Neural progenitor cell (in vitro differentiated cells): ENCODE measurements around the gene CLDN4. TPM values are rescaled to one million over a fixed set of nuclear protein-coding genes. Genes with fewer than 3 reads are reported as not detected.

Experiments
- DNase-seq: peaks from one replicate; pipeline ENCODE4 v3.0.0-alpha.2; 2016; ENCODE audit warnings: low spot score
- H2AFZ ChIP-seq: fragments of 200-600 bp; sonication (generic); replicated peaks from 2 replicates; pipeline ENCODE4 v1.6.1; 2016; ENCODE audit warnings: antibody characterized with exemption
- H3F3A ChIP-seq: fragments of 200-600 bp; sonication (generic); 2 replicates; pipeline ENCODE4 v1.6.1; 2016; ENCODE audit warnings: antibody characterized with exemption, low read depth
- H3K27ac ChIP-seq: fragments of 200-600 bp; sonication (generic); 2 replicates; pipeline ENCODE4 v1.5.1; 2016; ENCODE audit warnings: mild to moderate bottlenecking
- H3K27me3 ChIP-seq: fragments of 200-600 bp; sonication (generic); 2 replicates; pipeline ENCODE4 v1.6.1; 2016; ENCODE audit warnings: mild to moderate bottlenecking, moderate library complexity
- H3K36me3 ChIP-seq: fragments of 200-600 bp; sonication (generic); 2 replicates; pipeline ENCODE4 v1.5.1; 2016
- H3K4me1 ChIP-seq: fragments of 200-600 bp; sonication (generic); 2 replicates; pipeline ENCODE4 v1.6.1; 2016; ENCODE audit warnings: mixed run types
- H3K4me2 ChIP-seq: fragments of 200-600 bp; sonication (generic); 2 replicates; pipeline ENCODE4 v1.6.1; 2016
- H3K4me3 ChIP-seq: fragments of 200-600 bp; sonication (generic); 2 replicates; pipeline ENCODE4 v1.5.1; 2016
- H3K79me2 ChIP-seq: fragments of 200-600 bp; sonication (generic); 2 replicates; pipeline ENCODE4 v1.6.1; 2016; ENCODE audit warnings: low read depth
- H3K9ac ChIP-seq: fragments of 200-600 bp; sonication (generic); 2 replicates; pipeline ENCODE4 v1.6.1; 2016
- H3K9me3 ChIP-seq: fragments of 200-600 bp; sonication (generic); 2 replicates; pipeline ENCODE4 v1.5.1; 2016; ENCODE audit warnings: low read depth
- H4K20me1 ChIP-seq: fragments of 200-600 bp; sonication (generic); 2 replicates; pipeline ENCODE4 v1.6.1; 2016; ENCODE audit warnings: low read depth
- H3K27ac Mint-ChIP-seq: 3 replicates; pipeline ENCODE4 v1.8.0; 2021; ENCODE audit warnings: mixed read lengths
- H3K27me3 Mint-ChIP-seq: 2 replicates; pipeline ENCODE4 v1.8.0; 2022; ENCODE audit warnings: low read depth, mild to moderate bottlenecking, inconsistent platforms, moderate library complexity, mixed read lengths; ENCODE audit not compliant: insufficient read depth
- H3K36me3 Mint-ChIP-seq: 3 replicates; pipeline ENCODE4 v1.8.0; 2021; ENCODE audit warnings: mixed read lengths
- H3K4me1 Mint-ChIP-seq: 3 replicates; pipeline ENCODE4 v1.8.0; 2021; ENCODE audit warnings: mixed read lengths
- H3K4me3 Mint-ChIP-seq: 3 replicates; pipeline ENCODE4 v1.8.0; 2021; ENCODE audit warnings: mild to moderate bottlenecking, moderate library complexity, mixed read lengths
- H3K9me3 Mint-ChIP-seq: 3 replicates; pipeline ENCODE4 v1.8.0; 2020; ENCODE audit warnings: mixed read lengths
- EZH2 ChIP-seq: fragments of 200-600 bp; sonication (generic); IDR thresholded peaks from 2 replicates; pipeline ENCODE4 v1.6.1; 2017; ENCODE audit warnings: antibody characterized with exemption, mild to moderate bottlenecking, moderate library complexity
- EZH2phosphoT487 ChIP-seq: fragments of 200-600 bp; sonication (generic); IDR thresholded peaks from 2 replicates; pipeline ENCODE4 v1.6.1; 2017; ENCODE audit warnings: antibody characterized with exemption
- total RNA-seq: library from RNA; depleted of rRNA; stranded (reverse); fragments of >200 nt; gene quantifications from 2 replicates; pipeline ENCODE4 v1.2.3, GENCODE V29; 2015; ENCODE audit warnings: low replicate concordance
- TF ChIP-seq, protein P1 (sequence below): fragments of 200-600 bp; sonication (generic); IDR thresholded peaks from 2 replicates; pipeline ENCODE4 v1.5.1; 2017; ENCODE audit warnings: antibody characterized with exemption, mild to moderate bottlenecking

The CLDN4 gene
- total RNA-seq, 1 donor from 2014 or later, result not detected

DNA sequence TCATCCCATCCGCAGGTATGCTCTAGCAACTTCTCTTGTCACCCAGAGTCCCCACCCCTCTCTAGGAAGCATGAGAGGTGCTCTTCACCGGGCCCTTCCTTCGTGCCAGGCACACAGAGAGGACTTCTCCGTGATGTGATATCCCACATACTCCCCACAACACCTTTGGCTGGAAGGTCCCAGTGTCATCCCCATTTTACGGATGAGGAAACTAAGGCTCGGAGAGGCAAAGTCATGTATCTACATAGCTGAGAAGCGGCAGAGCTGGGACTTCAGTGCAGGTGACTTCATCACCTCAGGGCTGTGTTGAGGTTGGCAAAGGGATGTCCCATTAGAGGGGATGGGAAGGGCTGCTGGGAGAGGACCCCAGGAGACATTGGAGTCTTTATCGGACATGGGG lies 45.6 kb downstream of the CLDN4 start:
- Histone ChIP-seq H3K4me2 (no peak overlapping the region), H3K27ac (no peak overlapping the region), H3K4me1 (no peaks in the 10 kb centered on the region), H3K27me3 (no peaks in the 10 kb centered on the region), H3K9ac (no peak overlapping the region), H3F3A (no peaks in the 10 kb centered on the region), H3K36me3 (no peaks in the 10 kb centered on the region), H4K20me1 (no peaks in the 10 kb centered on the region), H2AFZ (no peak overlapping the region), H3K9me3 (no peaks in the 10 kb centered on the region), H3K4me3 (no peak overlapping the region), H3K79me2 (no peaks in the 10 kb centered on the region)
- H3K4me1 Mint-ChIP-seq, result peaks cover 8% of the 10 kb centered on the region
- H3K9me3 Mint-ChIP-seq, result no peaks in the 10 kb centered on the region
- H3K36me3 Mint-ChIP-seq, result no peaks in the 10 kb centered on the region
- H3K4me3 Mint-ChIP-seq, result no peak overlapping the region
- H3K27me3 Mint-ChIP-seq, result peaks cover 7% of the 10 kb centered on the region
- DNase-seq, result no peak
- TF ChIP-seq EZH2phosphoT487 (no peak), EZH2 (no peak)
- TF ChIP-seq, protein P1, sequence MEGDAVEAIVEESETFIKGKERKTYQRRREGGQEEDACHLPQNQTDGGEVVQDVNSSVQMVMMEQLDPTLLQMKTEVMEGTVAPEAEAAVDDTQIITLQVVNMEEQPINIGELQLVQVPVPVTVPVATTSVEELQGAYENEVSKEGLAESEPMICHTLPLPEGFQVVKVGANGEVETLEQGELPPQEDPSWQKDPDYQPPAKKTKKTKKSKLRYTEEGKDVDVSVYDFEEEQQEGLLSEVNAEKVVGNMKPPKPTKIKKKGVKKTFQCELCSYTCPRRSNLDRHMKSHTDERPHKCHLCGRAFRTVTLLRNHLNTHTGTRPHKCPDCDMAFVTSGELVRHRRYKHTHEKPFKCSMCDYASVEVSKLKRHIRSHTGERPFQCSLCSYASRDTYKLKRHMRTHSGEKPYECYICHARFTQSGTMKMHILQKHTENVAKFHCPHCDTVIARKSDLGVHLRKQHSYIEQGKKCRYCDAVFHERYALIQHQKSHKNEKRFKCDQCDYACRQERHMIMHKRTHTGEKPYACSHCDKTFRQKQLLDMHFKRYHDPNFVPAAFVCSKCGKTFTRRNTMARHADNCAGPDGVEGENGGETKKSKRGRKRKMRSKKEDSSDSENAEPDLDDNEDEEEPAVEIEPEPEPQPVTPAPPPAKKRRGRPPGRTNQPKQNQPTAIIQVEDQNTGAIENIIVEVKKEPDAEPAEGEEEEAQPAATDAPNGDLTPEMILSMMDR, result no peak
- H3K27ac Mint-ChIP-seq, result peak overlapping the region; percentile 16

DNA sequence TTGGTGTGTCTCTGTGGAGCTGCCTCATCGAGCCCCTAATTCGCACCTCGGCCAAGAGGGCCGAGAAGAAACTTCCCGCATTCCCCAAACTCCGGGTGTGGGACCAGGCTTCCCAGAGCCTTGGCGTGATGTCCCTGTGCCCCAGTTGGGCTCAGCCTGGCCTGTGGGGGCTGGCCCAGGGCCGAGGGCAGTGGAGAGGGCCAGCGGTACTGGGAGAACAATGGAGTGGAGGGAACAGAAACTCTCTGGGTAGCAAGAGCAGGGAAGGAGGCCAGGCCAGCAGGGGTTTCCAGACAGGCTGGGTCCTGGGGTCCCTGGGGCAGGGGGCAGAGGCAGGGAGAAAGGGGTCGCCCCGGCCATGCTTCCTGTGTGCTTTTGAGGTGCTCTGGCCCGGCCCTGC lies 46.2 kb downstream of the CLDN4 start:
- H3K27ac Mint-ChIP-seq, result no peak overlapping the region
- no peaks in the 10 kb centered on the region for H3K36me3 Mint-ChIP-seq
- H3F3A ChIP-seq, result no peaks in the 10 kb centered on the region
- H3K9me3 ChIP-seq, result no peaks in the 10 kb centered on the region
- peaks cover 7% of the 10 kb centered on the region for H3K27me3 Mint-ChIP-seq
- H3K4me1 ChIP-seq, result no peaks in the 10 kb centered on the region
- H3K9me3 Mint-ChIP-seq, result no peaks in the 10 kb centered on the region
- no peaks in the 10 kb centered on the region for H3K27me3 ChIP-seq
- no peaks in the 10 kb centered on the region for H3K36me3 ChIP-seq
- no peaks in the 10 kb centered on the region for H3K79me2 ChIP-seq
- H3K9ac ChIP-seq, result no peak overlapping the region
- DNase-seq, result no peak
- no peak overlapping the region for H3K27ac ChIP-seq
- no peaks in the 10 kb centered on the region for H4K20me1 ChIP-seq
- H3K4me2 ChIP-seq, result no peak overlapping the region
- H3K4me3 Mint-ChIP-seq, result no peak overlapping the region
- H2AFZ ChIP-seq, result no peak overlapping the region
- no peak overlapping the region for H3K4me3 ChIP-seq
- H3K4me1 Mint-ChIP-seq, result peaks cover 8% of the 10 kb centered on the region
- TF ChIP-seq EZH2phosphoT487 (no peak), EZH2 (no peak)
- TF ChIP-seq, protein P1, result no peak

DNA sequence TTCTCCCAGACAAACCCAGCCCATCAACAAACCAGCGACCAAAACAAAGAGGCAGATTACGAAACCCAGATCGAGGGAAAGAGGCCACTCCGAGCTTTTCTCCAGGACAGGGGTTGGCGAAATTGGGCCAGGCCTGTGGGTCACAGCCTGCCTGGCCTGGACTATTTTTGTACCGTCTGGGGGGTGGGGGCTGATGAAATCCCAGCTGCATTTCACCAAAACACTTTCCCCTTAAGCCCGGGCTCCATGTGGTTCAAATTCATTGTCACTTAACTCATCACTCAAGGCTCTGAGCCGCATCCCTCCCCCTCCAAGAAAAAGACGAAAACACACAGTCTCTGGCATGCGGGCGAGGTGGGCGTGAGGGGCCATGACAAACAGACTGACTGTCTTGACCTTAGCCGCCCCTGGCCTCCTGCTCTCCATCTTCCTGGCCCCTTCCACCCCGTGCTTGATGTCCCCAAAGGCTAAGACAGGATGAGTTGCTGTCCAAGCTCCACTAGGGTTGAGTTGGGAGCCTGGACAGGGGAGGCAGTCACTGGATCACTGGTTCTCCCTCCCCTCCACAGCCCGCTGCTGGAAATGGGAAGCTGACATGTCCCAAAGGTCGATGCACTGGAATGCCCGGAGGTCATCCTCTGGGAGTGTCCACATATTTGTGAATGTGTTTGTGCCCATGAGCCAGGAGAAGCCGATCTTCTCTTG lies 49.3 kb downstream of the CLDN4 start:
- H3K27me3 ChIP-seq, result no peaks in the 10 kb centered on the region
- no peaks in the 10 kb centered on the region for H3K9me3 Mint-ChIP-seq
- H3K27ac Mint-ChIP-seq, result no peak overlapping the region
- H3K4me2 ChIP-seq, result no peak overlapping the region
- H3K4me1 Mint-ChIP-seq, result peaks cover 8% of the 10 kb centered on the region
- H3K79me2 ChIP-seq, result no peaks in the 10 kb centered on the region
- H3K27ac ChIP-seq, result no peak overlapping the region
- no peaks in the 10 kb centered on the region for H3K9me3 ChIP-seq
- H2AFZ ChIP-seq, result no peak overlapping the region
- DNase-seq, result no peak
- H3K9ac ChIP-seq, result no peak overlapping the region
- peaks cover 9% of the 10 kb centered on the region for H3K27me3 Mint-ChIP-seq
- TF ChIP-seq EZH2, result no peak
- TF ChIP-seq, protein P1, result no peak
- no peak for TF ChIP-seq EZH2phosphoT487
- H4K20me1 ChIP-seq, result no peaks in the 10 kb centered on the region
- no peaks in the 10 kb centered on the region for H3K36me3 ChIP-seq
- H3K4me3 ChIP-seq, result no peak overlapping the region
- no peaks in the 10 kb centered on the region for H3K4me1 ChIP-seq
- no peaks in the 10 kb centered on the region for H3K36me3 Mint-ChIP-seq
- no peak overlapping the region for H3K4me3 Mint-ChIP-seq
- no peaks in the 10 kb centered on the region for H3F3A ChIP-seq
